Measurements from ENCODE around the gene ZNF613. TPM values are rescaled to one million over a fixed set of nuclear protein-coding genes. Genes with fewer than 3 reads are reported as not detected.
"Not testable (repeated sequence)": the region's sequence is repeated elsewhere in the genome, so short reads cannot be mapped to it uniquely, and the experiment has no call there.

Gene ZNF613
- total RNA-seq, 1 experiment from 2014 or later, result 3.1 TPM

GRCh38 chr19:51970718-51971117 is 43.4 kb downstream of the ZNF613 start:
- Histone ChIP-seq H4K20me1 (ENCODE audit: low read length) (no peaks in the 10 kb centered on the region), H3K36me3 (ENCODE audit: low read depth, low read length) (peaks cover 95% of the 10 kb centered on the region), H3K4me2 (ENCODE audit: low read length) (no peak overlapping the region), H3K4me3 (ENCODE audit: low read length) (no peak overlapping the region), H3K4me1 (ENCODE audit: insufficient read depth, low read length) (no peaks in the 10 kb centered on the region), H3K9me2 (replicated peaks; ENCODE audit: low read length) (no peaks in the 10 kb centered on the region), H3K9me3 (ENCODE audit: low read length) (peaks cover 70% of the 10 kb centered on the region), H3K27ac (ENCODE audit: low read length) (no peak overlapping the region), H3K79me2 (ENCODE audit: low read length) (no peaks in the 10 kb centered on the region), H2AFZ (ENCODE audit: low read length) (no peak overlapping the region), H3K27me3 (ENCODE audit: low read length) (no peaks in the 10 kb centered on the region), H3F3A (ENCODE audit: low read length, unreplicated experiment) (no peaks in the 10 kb centered on the region), H3K9ac (ENCODE audit: low read length) (no peak overlapping the region)
- no peak for ATAC-seq
- no peak for DNase-seq
- no peak for TF ChIP-seq EZH2phosphoT487 (IDR thresholded peaks at IDR 0.05; ENCODE audit: borderline replicate concordance, low read length)
- TF ChIP-seq, protein P1, sequence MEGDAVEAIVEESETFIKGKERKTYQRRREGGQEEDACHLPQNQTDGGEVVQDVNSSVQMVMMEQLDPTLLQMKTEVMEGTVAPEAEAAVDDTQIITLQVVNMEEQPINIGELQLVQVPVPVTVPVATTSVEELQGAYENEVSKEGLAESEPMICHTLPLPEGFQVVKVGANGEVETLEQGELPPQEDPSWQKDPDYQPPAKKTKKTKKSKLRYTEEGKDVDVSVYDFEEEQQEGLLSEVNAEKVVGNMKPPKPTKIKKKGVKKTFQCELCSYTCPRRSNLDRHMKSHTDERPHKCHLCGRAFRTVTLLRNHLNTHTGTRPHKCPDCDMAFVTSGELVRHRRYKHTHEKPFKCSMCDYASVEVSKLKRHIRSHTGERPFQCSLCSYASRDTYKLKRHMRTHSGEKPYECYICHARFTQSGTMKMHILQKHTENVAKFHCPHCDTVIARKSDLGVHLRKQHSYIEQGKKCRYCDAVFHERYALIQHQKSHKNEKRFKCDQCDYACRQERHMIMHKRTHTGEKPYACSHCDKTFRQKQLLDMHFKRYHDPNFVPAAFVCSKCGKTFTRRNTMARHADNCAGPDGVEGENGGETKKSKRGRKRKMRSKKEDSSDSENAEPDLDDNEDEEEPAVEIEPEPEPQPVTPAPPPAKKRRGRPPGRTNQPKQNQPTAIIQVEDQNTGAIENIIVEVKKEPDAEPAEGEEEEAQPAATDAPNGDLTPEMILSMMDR (conservative IDR thresholded peaks at IDR 0.05; ENCODE audit: low read depth, low read length), result no peak
- TF ChIP-seq EZH2 (IDR thresholded peaks at IDR 0.05; ENCODE audit: low read length, unreplicated experiment), result no peak
- BruUV-seq (replicated peaks), result no TSS peak
- ChIA-PET CTCF (no interaction called here), POLR2A (ENCODE audit: unreplicated experiment) (no interaction called here)
- intact Hi-C loops (cut with micrococcal nuclease), result no loop called here

- Histone ChIP-seq H3K79me2 (ENCODE audit: low read length) (no peaks in the 10 kb centered on the region), H2AFZ (ENCODE audit: low read length) (no peak overlapping the region), H3K36me3 (ENCODE audit: low read depth, low read length) (peaks cover 94% of the 10 kb centered on the region), H3K9me3 (ENCODE audit: low read length) (peaks cover 64% of the 10 kb centered on the region), H3K9me2 (replicated peaks; ENCODE audit: low read length) (no peaks in the 10 kb centered on the region), H3K4me2 (ENCODE audit: low read length) (no peak overlapping the region), H4K20me1 (ENCODE audit: low read length) (no peaks in the 10 kb centered on the region), H3K27ac (ENCODE audit: low read length) (no peak overlapping the region), H3K4me1 (ENCODE audit: insufficient read depth, low read length) (no peaks in the 10 kb centered on the region), H3K4me3 (ENCODE audit: low read length) (no peak overlapping the region), H3K9ac (ENCODE audit: low read length) (no peak overlapping the region), H3F3A (ENCODE audit: low read length, unreplicated experiment) (no peaks in the 10 kb centered on the region), H3K27me3 (ENCODE audit: low read length) (no peaks in the 10 kb centered on the region)
- ChIA-PET CTCF (no interaction called here), POLR2A (ENCODE audit: unreplicated experiment) (no interaction called here)
- ATAC-seq, result no peak
- intact Hi-C loops (cut with micrococcal nuclease), result no loop called here
- TF ChIP-seq EZH2 (IDR thresholded peaks at IDR 0.05; ENCODE audit: low read length, unreplicated experiment) (no peak), EZH2phosphoT487 (IDR thresholded peaks at IDR 0.05; ENCODE audit: borderline replicate concordance, low read length) (no peak)
- TF ChIP-seq, protein P1 (conservative IDR thresholded peaks at IDR 0.05; ENCODE audit: low read depth, low read length), result no peak
- DNase-seq, result no peak
- BruUV-seq (replicated peaks), result no TSS peak
These were observed 44.4 kb downstream of the ZNF613 start for GRCh38 chr19:51971624-51972023.

GRCh38 chr19:51975787-51976186 is 48.5 kb downstream of the ZNF613 start:
- H3K9me2 ChIP-seq (replicated peaks; ENCODE audit: low read length); H4K20me1 ChIP-seq (ENCODE audit: low read length); H3K4me2 ChIP-seq (ENCODE audit: low read length); POLR2A ChIA-PET (ENCODE audit: unreplicated experiment); H2AFZ ChIP-seq (ENCODE audit: low read length); H3K9ac ChIP-seq (ENCODE audit: low read length); H3K4me3 ChIP-seq (ENCODE audit: low read length); H3K27ac ChIP-seq (ENCODE audit: low read length); DNase-seq; ATAC-seq; CTCF ChIA-PET; H3F3A ChIP-seq (ENCODE audit: low read length, unreplicated experiment); H3K4me1 ChIP-seq (ENCODE audit: insufficient read depth, low read length); H3K79me2 ChIP-seq (ENCODE audit: low read length); H3K27me3 ChIP-seq (ENCODE audit: low read length); BruUV-seq (replicated peaks): not testable (repeated sequence)
- intact Hi-C loops (cut with micrococcal nuclease), result loop anchor here (1.0 kb wide), 1 partner anchor 31 kb away; no protein-coding TSS in a partner anchor
- Histone ChIP-seq H3K36me3 (ENCODE audit: low read depth, low read length) (peaks cover 97% of the 10 kb centered on the region), H3K9me3 (ENCODE audit: low read length) (peaks cover 77% of the 10 kb centered on the region)
